HCT116 (cell line): ENCODE measurements around the gene SLAIN2. TPM values are rescaled to one million over a fixed set of nuclear protein-coding genes. Genes with fewer than 3 reads are reported as not detected.

Experiments
- ATAC-seq: fragments of 200-7000 bp; cut with Tn5 transposase; 2 replicates; pipeline ENCODE4 v1.9.1; 2020; ENCODE audit warnings: mild to moderate bottlenecking, moderate library complexity
- BruUV-seq: library from RNA; stranded (reverse); fragments of 400-500 nt; replicated peaks from 2 replicates; lab custom pipeline; 2021; lab: Mats Ljungman, UMichigan
- CTCF ChIA-PET: fragments of 300-600 bp; sonication (Branson Sonifier 250); formaldehyde crosslinking; loops from one replicate; lab custom pipeline; 2021; ENCODE audit warnings: antibody characterized with exemption; lab: Charles Lee
- POLR2A ChIA-PET: fragments of 300-600, 350-600 bp; sonication (Branson Sonifier 250); formaldehyde crosslinking; loops from one replicate; lab custom pipeline; 2021; ENCODE audit warnings: antibody characterized with exemption; lab: Charles Lee
- RAD21 ChIA-PET, 2 experiments: fragments of 300-600 bp; sonication (Branson Sonifier 250); formaldehyde crosslinking; loops; one replicate each; lab custom pipeline; 2023; ENCODE audit warnings: low total read pairs in 2 of 2; ENCODE audit not compliant: uncharacterized antibody in 2 of 2, unreplicated experiment in 2 of 2, low non-redundant PET in 1 of 2; lab: Charles Lee
- DNase-seq: peaks from one replicate; pipeline ENCODE4 v3.0.0-alpha.2; 2010; ENCODE audit warnings: low read depth, low spot score
- H2AFZ ChIP-seq: fragments of 200-600 bp; shearing (Covaris generic), sonication (generic); 2 replicates; pipeline ENCODE4 v1.6.1; 2017; ENCODE audit warnings: low read depth, mixed run types, mixed read lengths, antibody characterized with exemption, low read length; ENCODE audit not compliant: poor library complexity, severe bottlenecking
- H3K27ac ChIP-seq: 2 replicates; pipeline ENCODE4 v1.5.1; 2012; ENCODE audit warnings: low read depth, low read length
- H3K27me3 ChIP-seq: fragments of 200-600 bp; sonication (generic); 2 replicates; pipeline ENCODE4 v1.6.1; 2016; ENCODE audit warnings: mixed run types, low read length, mixed read lengths; ENCODE audit not compliant: insufficient read depth
- H3K36me3 ChIP-seq, 2 experiments: fragments of 200-500 bp in 1 of 2; fragments of 200-600 bp in 1 of 2; sonication (Bioruptor generic) in 1 of 2; sonication (generic) in 1 of 2; 2 replicates each; pipeline versions ENCODE4 v1.5.1 to v1.6.1; 2014 to 2016; ENCODE audit warnings: low read length in 2 of 2, inconsistent platforms in 1 of 2, mixed read lengths in 1 of 2, mixed run types in 1 of 2; ENCODE audit not compliant: insufficient read depth in 2 of 2, control insufficient read depth in 1 of 2
- H3K4me1 ChIP-seq, 2 experiments: fragments of 200-600 bp in 1 of 2; sonication (generic) in 1 of 2; 2 replicates each; pipeline versions ENCODE4 v1.5.1 to v1.6.1; 2012 to 2017; ENCODE audit warnings: low read length in 2 of 2, inconsistent platforms in 1 of 2, mild to moderate bottlenecking in 1 of 2, mixed read lengths in 1 of 2, mixed run types in 1 of 2, moderate library complexity in 1 of 2; ENCODE audit not compliant: insufficient read depth in 2 of 2, control insufficient read depth in 1 of 2
- H3K4me2 ChIP-seq: fragments of 200-600 bp; sonication (generic); 2 replicates; pipeline ENCODE4 v1.6.1; 2017; ENCODE audit warnings: mixed run types, low read length, mixed read lengths
- H3K4me3 ChIP-seq, 2 experiments: fragments of 200-600 bp in 1 of 2; sonication (generic) in 1 of 2; replicated peaks in 1 of 2; 2 replicates each; pipeline ENCODE4 v1.5.1; 2011 to 2016; ENCODE audit warnings: low read length in 2 of 2, control low read depth in 1 of 2, low read depth in 1 of 2, mild to moderate bottlenecking in 1 of 2, mixed read lengths in 1 of 2, mixed run types in 1 of 2
- H3K79me2 ChIP-seq: fragments of 200-600 bp; sonication (generic); 2 replicates; pipeline ENCODE4 v1.6.1; 2017; ENCODE audit warnings: mild to moderate bottlenecking, mixed run types, low read length, moderate library complexity, mixed read lengths; ENCODE audit not compliant: insufficient read depth
- H3K9ac ChIP-seq: fragments of 200-600 bp; sonication (generic); 2 replicates; pipeline ENCODE4 v1.6.1; 2016; ENCODE audit warnings: low read length, mixed read lengths
- H3K9me2 ChIP-seq: fragments of 200-600 bp; sonication (generic), shearing (Covaris generic); 2 replicates; pipeline ENCODE4 v1.6.1; 2017; ENCODE audit warnings: mixed run types, mild to moderate bottlenecking, moderate library complexity; ENCODE audit not compliant: insufficient read depth
- H3K9me3 ChIP-seq, 2 experiments: fragments of 200-500 bp in 1 of 2; fragments of 200-600 bp in 1 of 2; sonication (Bioruptor generic) in 1 of 2; sonication (generic) in 1 of 2; 2 replicates each; pipeline ENCODE4 v1.6.1; 2014 to 2017; ENCODE audit warnings: low read length in 2 of 2, mixed read lengths in 2 of 2, inconsistent platforms in 1 of 2, low read depth in 1 of 2, mild to moderate bottlenecking in 1 of 2, mixed run types in 1 of 2, moderate library complexity in 1 of 2; ENCODE audit not compliant: control insufficient read depth in 1 of 2, insufficient read depth in 1 of 2
- H4K20me1 ChIP-seq: fragments of 200-600 bp; sonication (generic), shearing (Covaris generic); 2 replicates; pipeline ENCODE4 v1.6.1; 2017; ENCODE audit warnings: mixed run types, mild to moderate bottlenecking, moderate library complexity; ENCODE audit not compliant: insufficient read depth
- CEBPB ChIP-seq: IDR thresholded peaks from 2 replicates; pipeline ENCODE4 v1.6.1; 2012; ENCODE audit warnings: low read depth
- EZH2phosphoT487 ChIP-seq: fragments of 200-600 bp; IDR thresholded peaks from 2 replicates; pipeline ENCODE4 v1.6.1; 2018; ENCODE audit warnings: antibody characterized with exemption, borderline replicate concordance
- RAD21 ChIP-seq: IDR thresholded peaks from 2 replicates; pipeline ENCODE4 v1.6.1; 2012; ENCODE audit warnings: low read depth, mild to moderate bottlenecking
- SIN3A ChIP-seq: IDR thresholded peaks from 2 replicates; pipeline ENCODE4 v1.6.1; 2012; ENCODE audit warnings: low read depth
- SP1 ChIP-seq: IDR thresholded peaks from 2 replicates; pipeline ENCODE4 v1.6.1; 2012; ENCODE audit warnings: low read depth
- ZNF274 ChIP-seq: fragments of 200-500 bp; sonication (Bioruptor generic); IDR thresholded peaks from 2 replicates; pipeline ENCODE4 v1.6.1; 2014; ENCODE audit warnings: mild to moderate bottlenecking, low read depth, low read length, inconsistent platforms
- intact Hi-C: fragments of 100-400 bp; cut with micrococcal nuclease; formaldehyde crosslinking; loops from 2 replicates; pipeline ENCODE4 v1.10.0; 2022
- total RNA-seq: library from RNA; stranded (reverse); gene quantifications from one replicate; pipeline ENCODE4 v1.2.1, GENCODE V29; 2021; ENCODE audit not compliant: unreplicated experiment
- TF ChIP-seq, protein P1 (sequence below), 3 experiments: fragments of 200-600 bp in 1 of 3; sonication (generic) in 1 of 3; IDR thresholded peaks in 2 of 3; conservative IDR thresholded peaks in 1 of 3; 2 replicates each; pipeline ENCODE4 v1.5.1; 2012 to 2017; ENCODE audit warnings: low read depth in 2 of 3, low read length in 2 of 3, antibody characterized with exemption in 1 of 3, borderline replicate concordance in 1 of 3, control low read depth in 1 of 3, mild to moderate bottlenecking in 1 of 3, mixed read lengths in 1 of 3, mixed run types in 1 of 3, moderate library complexity in 1 of 3; ENCODE audit not compliant: insufficient read depth in 1 of 3
- TF ChIP-seq, protein P2 (sequence below): IDR thresholded peaks from 2 replicates; pipeline ENCODE4 v1.6.1; 2012
- TF ChIP-seq, protein P3 (sequence below): IDR thresholded peaks from 2 replicates; pipeline ENCODE4 v1.6.1; 2012

SLAIN2 gene
- total RNA-seq, 1 experiment from 2014 or later: 50.3 TPM

DNA sequence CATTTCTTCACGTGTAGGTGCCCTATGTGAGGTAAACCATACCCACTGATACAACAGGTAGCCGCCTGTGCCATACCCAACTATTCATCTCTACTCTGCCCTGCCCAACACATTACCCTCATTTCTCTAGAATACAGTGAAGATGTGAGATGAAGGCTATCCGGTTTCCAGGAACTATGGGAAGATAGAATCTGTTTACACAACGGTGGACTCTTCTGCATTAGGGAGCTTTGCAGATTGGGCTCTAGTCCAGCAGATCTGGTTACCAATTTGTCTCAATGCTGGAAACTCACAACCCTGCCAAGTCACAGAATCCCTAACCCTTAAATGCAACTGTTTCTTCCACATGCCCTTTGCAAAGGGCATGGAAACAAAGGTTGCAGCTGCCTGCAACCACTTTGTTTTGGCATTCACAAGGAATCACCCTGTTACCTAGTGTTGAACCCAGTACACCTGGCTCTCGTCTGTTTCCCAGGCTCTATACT lies 6.4 kb upstream of the SLAIN2 start:
- intact Hi-C loops: no loop called here

More for the DNA sequence above, 6.4 kb upstream of the SLAIN2 start:
- H3K79me2 ChIP-seq: no peaks in the 10 kb centered on the region
- no peak overlapping the region for H3K4me3 ChIP-seq
- no peak for ATAC-seq
- H3K4me1 ChIP-seq: peaks cover 0 to 19% of the 10 kb centered on the region in 2 experiments; a peak in 2 of 4 replicates
- ChIA-PET RAD21 (no interaction called here), CTCF (no interaction called here), POLR2A (no interaction called here)
- H3K4me2 ChIP-seq: no peak overlapping the region
- no peaks in the 10 kb centered on the region for H4K20me1 ChIP-seq
- H3K27me3 ChIP-seq: no peaks in the 10 kb centered on the region
- no peak overlapping the region for H2AFZ ChIP-seq
- DNase-seq: no peak
- BruUV-seq: no TSS peak
- H3K27ac ChIP-seq: no peak overlapping the region
- H3K9ac ChIP-seq: no peak overlapping the region
- H3K36me3 ChIP-seq: no peaks in the 10 kb centered on the region
- H3K9me3 ChIP-seq: no peaks in the 10 kb centered on the region
- no peak for TF ChIP-seq CEBPB
- TF ChIP-seq, protein P1, sequence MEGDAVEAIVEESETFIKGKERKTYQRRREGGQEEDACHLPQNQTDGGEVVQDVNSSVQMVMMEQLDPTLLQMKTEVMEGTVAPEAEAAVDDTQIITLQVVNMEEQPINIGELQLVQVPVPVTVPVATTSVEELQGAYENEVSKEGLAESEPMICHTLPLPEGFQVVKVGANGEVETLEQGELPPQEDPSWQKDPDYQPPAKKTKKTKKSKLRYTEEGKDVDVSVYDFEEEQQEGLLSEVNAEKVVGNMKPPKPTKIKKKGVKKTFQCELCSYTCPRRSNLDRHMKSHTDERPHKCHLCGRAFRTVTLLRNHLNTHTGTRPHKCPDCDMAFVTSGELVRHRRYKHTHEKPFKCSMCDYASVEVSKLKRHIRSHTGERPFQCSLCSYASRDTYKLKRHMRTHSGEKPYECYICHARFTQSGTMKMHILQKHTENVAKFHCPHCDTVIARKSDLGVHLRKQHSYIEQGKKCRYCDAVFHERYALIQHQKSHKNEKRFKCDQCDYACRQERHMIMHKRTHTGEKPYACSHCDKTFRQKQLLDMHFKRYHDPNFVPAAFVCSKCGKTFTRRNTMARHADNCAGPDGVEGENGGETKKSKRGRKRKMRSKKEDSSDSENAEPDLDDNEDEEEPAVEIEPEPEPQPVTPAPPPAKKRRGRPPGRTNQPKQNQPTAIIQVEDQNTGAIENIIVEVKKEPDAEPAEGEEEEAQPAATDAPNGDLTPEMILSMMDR (IDR thresholded peaks at IDR 0.05 in 2 of 3, conservative IDR thresholded peaks at IDR 0.05 in 1 of 3; ENCODE audit: borderline replicate concordance in 1 of 3, insufficient read depth in 1 of 3, low read depth in 2 of 3, low read length in 2 of 3): no peak
- TF ChIP-seq ZNF274: no peak
- TF ChIP-seq EZH2phosphoT487: no peak
- TF ChIP-seq, protein P2, sequence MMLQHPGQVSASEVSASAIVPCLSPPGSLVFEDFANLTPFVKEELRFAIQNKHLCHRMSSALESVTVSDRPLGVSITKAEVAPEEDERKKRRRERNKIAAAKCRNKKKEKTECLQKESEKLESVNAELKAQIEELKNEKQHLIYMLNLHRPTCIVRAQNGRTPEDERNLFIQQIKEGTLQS: no peak
- no peak for TF ChIP-seq SIN3A
- TF ChIP-seq RAD21: no peak
- no peak for TF ChIP-seq SP1
- TF ChIP-seq, protein P3, sequence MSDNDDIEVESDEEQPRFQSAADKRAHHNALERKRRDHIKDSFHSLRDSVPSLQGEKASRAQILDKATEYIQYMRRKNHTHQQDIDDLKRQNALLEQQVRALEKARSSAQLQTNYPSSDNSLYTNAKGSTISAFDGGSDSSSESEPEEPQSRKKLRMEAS: no peak
- no peaks in the 10 kb centered on the region for H3K9me2 ChIP-seq
